Coronary artery (tissue), 2 donors: Measurements from ENCODE around the gene TSPAN5.

Source experiments
- DNase-seq: peaks from one replicate; pipeline ENCODE4 v3.0.0-alpha.2; 2017; ENCODE audit warnings: low spot score
- H3K27ac ChIP-seq, 2 donors: fragments of 200-600 bp; sonication (generic); one replicate each; pipeline ENCODE4 v1.5.1; 2016 to 2019
- H3K4me3 ChIP-seq: fragments of 200-600 bp; sonication (generic); 2 replicates; pipeline ENCODE4 v1.5.1; 2016; ENCODE audit warnings: mild to moderate bottlenecking, moderate library complexity
- CTCF ChIP-seq: fragments of 200-600 bp; sonication (generic); IDR thresholded peaks from one replicate; pipeline ENCODE4 v1.5.1; 2019; ENCODE audit warnings: antibody characterized with exemption

The TSPAN5 gene

DNA sequence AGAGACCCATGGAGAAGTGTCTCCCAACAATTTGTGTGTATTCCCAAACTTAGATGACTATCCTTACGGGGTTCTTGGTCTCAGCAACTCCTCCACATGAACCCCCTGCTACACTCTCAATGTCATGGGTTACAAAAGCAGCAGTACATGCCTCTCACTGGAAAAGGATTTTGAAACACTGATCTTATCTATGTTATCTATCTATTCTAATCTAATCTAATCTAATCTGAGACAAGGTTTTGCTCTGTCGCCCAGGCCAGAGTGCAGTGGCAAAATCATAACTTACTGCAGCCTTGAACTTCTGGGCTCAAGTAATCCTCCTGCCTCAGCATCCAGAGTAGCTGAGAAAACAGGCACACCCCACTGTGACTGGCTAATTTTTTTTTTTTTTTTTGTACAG, 19.3 kb downstream of the TSPAN5 start:
- no peak overlapping the region for H3K4me3 ChIP-seq

DNA sequence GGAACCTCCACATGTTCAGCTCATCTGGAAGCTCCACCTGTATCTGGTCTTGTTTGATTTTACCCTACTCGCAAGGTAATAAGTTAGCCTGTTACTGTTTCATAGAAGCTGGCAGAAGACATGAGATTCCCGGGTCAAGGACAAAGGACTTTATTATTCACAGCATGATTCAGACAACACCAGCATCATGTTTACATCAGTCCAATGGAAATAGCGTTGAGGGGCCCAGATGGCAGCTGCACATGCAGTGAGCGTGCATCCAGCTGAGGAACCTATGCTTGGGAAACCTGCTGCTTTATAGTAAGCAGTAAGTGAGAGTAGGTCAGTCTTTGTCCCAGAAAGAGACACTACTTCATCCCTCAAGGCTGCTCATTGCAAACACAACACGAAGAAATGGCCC, 19.8 kb downstream of the TSPAN5 start:
- no peak overlapping the region for H3K27ac ChIP-seq
- DNase-seq, result no peak

More for the DNA sequence above, 19.3 kb downstream of the TSPAN5 start:
- H3K27ac ChIP-seq, result no peak overlapping the region
- no peak for DNase-seq
- no peak for TF ChIP-seq CTCF

GRCh38 chr4:98634061-98634460, 24.4 kb downstream of the TSPAN5 start:
- Histone ChIP-seq H3K27ac (no peak overlapping the region), H3K4me3 (no peak overlapping the region)
- no peak for TF ChIP-seq CTCF
- DNase-seq, result no peak

More for the DNA sequence above, 19.8 kb downstream of the TSPAN5 start:
- no peak for TF ChIP-seq CTCF
- H3K4me3 ChIP-seq, result no peak overlapping the region

DNA sequence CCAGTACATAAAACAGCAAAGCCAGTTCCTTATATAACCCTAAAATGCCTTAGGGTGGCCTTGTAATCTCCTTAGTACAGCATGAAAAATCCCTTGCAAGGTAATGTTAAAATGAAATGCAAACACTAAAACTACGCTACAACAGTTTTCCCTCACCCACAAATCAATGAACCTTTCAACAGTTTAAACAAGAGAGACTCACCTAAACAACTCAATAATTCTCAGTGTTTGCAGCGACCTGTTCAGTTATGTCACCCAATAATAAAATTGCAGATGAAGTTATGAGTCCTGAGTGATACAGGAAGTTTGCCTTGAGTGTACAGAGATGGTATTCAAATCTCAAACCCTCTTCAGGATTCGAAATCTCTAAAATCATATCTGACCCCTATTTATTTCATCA, 25.3 kb downstream of the TSPAN5 start:
- no peak overlapping the region for H3K27ac ChIP-seq
- DNase-seq, result no peak
- H3K4me3 ChIP-seq, result no peak overlapping the region
- no peak for TF ChIP-seq CTCF

DNA sequence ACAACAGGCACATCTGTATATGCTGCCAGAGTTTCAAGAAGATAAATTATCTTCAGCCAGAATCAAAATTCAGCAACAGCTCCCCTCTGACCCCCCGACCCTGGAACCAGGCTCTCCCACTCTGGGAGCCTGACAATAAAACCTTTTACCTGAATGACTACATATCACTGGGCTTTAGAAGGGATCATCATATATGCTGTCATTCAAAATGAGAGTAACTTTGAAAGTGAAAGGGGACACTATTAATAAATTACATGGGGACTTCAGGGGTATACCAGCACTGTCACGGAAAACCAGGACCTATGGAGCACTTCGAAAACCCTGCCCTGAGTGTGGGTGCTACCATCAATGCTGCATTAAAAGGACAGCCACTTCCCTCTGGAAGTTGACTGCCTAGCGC, 26.2 kb downstream of the TSPAN5 start:
- Histone ChIP-seq H3K4me3 (no peak overlapping the region), H3K27ac (no peak overlapping the region)
- no peak for TF ChIP-seq CTCF
- no peak for DNase-seq

GRCh38 chr4:98631506-98631905, 26.9 kb downstream of the TSPAN5 start:
- DNase-seq, result no peak
- no peak overlapping the region for H3K27ac ChIP-seq
- TF ChIP-seq CTCF, result no peak
- no peak overlapping the region for H3K4me3 ChIP-seq

GRCh38 chr4:98630737-98631454, 27.5 kb downstream of the TSPAN5 start:
- no peak for TF ChIP-seq CTCF
- DNase-seq, result no peak
- no peak overlapping the region for H3K27ac ChIP-seq
- H3K4me3 ChIP-seq, result no peak overlapping the region
